Mesenchymal stem cell (in vitro differentiated cells and primary cell): ENCODE measurements around the gene LIN9.

Experiments
- DNase-seq: peaks from one replicate; pipeline ENCODE4 v3.0.0-alpha.2; 2013
- H2AFZ ChIP-seq: one replicate; pipeline ENCODE4 v1.6.1; 2013; ENCODE audit warnings: low read depth, mild to moderate bottlenecking, control low read depth, inconsistent platforms, low read length, moderate library complexity
- H2AK5ac ChIP-seq: 2 replicates; pipeline ENCODE4 v1.6.1; 2013; ENCODE audit warnings: low read length, moderate library complexity, mild to moderate bottlenecking, inconsistent platforms; ENCODE audit not compliant: severe bottlenecking
- H2BK120ac ChIP-seq: one replicate; pipeline ENCODE4 v1.6.1; 2013; ENCODE audit warnings: low read depth, mild to moderate bottlenecking, inconsistent platforms, low read length, moderate library complexity
- H2BK12ac ChIP-seq, 2 experiments: one replicate each; pipeline ENCODE4 v1.6.1; 2013; ENCODE audit warnings: inconsistent platforms in 2 of 2, low read length in 2 of 2, mild to moderate bottlenecking in 2 of 2, moderate library complexity in 2 of 2, control low read depth in 1 of 2
- H2BK15ac ChIP-seq: one replicate; pipeline ENCODE4 v1.6.1; 2013; ENCODE audit warnings: mild to moderate bottlenecking, low read depth, inconsistent platforms; ENCODE audit not compliant: poor library complexity, severe bottlenecking
- H2BK5ac ChIP-seq: 2 replicates; pipeline ENCODE4 v1.6.1; 2013; ENCODE audit warnings: low read depth, mild to moderate bottlenecking, low read length, control low read depth, inconsistent platforms; ENCODE audit not compliant: poor library complexity, severe bottlenecking
- H3K14ac ChIP-seq, 2 experiments: one replicate each; pipeline ENCODE4 v1.6.1; 2013; ENCODE audit warnings: inconsistent platforms in 2 of 2, low read length in 2 of 2, control low read depth in 1 of 2, mild to moderate bottlenecking in 1 of 2, moderate library complexity in 1 of 2
- H3K18ac ChIP-seq, 2 experiments: one replicate each; pipeline ENCODE4 v1.6.1; 2013; ENCODE audit warnings: inconsistent platforms in 2 of 2, low read length in 2 of 2, control low read depth in 1 of 2, low read depth in 1 of 2, mild to moderate bottlenecking in 1 of 2
- H3K23ac ChIP-seq, 2 experiments: one replicate each; pipeline ENCODE4 v1.6.1; 2013; ENCODE audit warnings: inconsistent platforms in 2 of 2, low read length in 2 of 2, mild to moderate bottlenecking in 2 of 2, moderate library complexity in 2 of 2, control low read depth in 1 of 2
- H3K27ac ChIP-seq: 2 replicates; pipeline ENCODE4 v1.5.1; 2013; ENCODE audit warnings: mild to moderate bottlenecking, moderate library complexity, low read length, control low read depth, inconsistent platforms; ENCODE audit not compliant: poor library complexity, severe bottlenecking
- H3K27me3 ChIP-seq, 2 experiments: 2 replicates each; pipeline versions ENCODE4 v1.6.1 to v1.7.0; 2013; ENCODE audit warnings: low read length in 2 of 2, mild to moderate bottlenecking in 2 of 2, moderate library complexity in 2 of 2, control low read depth in 1 of 2, inconsistent platforms in 1 of 2; ENCODE audit not compliant: control insufficient read depth in 1 of 2, insufficient read depth in 1 of 2
- H3K36me3 ChIP-seq, 2 experiments: 2 replicates each; pipeline versions ENCODE4 v1.6.1 to v1.7.0; 2013; ENCODE audit warnings: low read length in 2 of 2, control low read depth in 1 of 2, inconsistent platforms in 1 of 2, low read depth in 1 of 2, mild to moderate bottlenecking in 1 of 2; ENCODE audit not compliant: insufficient read depth in 2 of 2, control insufficient read depth in 1 of 2
- H3K4ac ChIP-seq, 2 experiments: one replicate each; pipeline ENCODE4 v1.6.1; 2013; ENCODE audit warnings: inconsistent platforms in 2 of 2, low read length in 2 of 2, mild to moderate bottlenecking in 2 of 2, moderate library complexity in 2 of 2, control low read depth in 1 of 2, low read depth in 1 of 2
- H3K4me1 ChIP-seq: 2 replicates; pipeline ENCODE4 v1.6.1; 2013; ENCODE audit warnings: low read depth, low read length, control low read depth; ENCODE audit not compliant: control insufficient read depth, insufficient read depth
- H3K4me2 ChIP-seq: 2 replicates; pipeline ENCODE4 v1.6.1; 2013; ENCODE audit warnings: low read length, mild to moderate bottlenecking, inconsistent platforms; ENCODE audit not compliant: poor library complexity, severe bottlenecking
- H3K4me3 ChIP-seq, 2 experiments: 2 replicates each; pipeline versions ENCODE4 v1.5.1 to v1.7.0; 2013; ENCODE audit warnings: low read length in 2 of 2, mild to moderate bottlenecking in 2 of 2, control low read depth in 1 of 2, low read depth in 1 of 2; ENCODE audit not compliant: insufficient read depth in 1 of 2
- H3K79me1 ChIP-seq: replicated peaks from 2 replicates; pipeline ENCODE4 v1.6.1; 2013; ENCODE audit warnings: mild to moderate bottlenecking, control low read depth, low read length, inconsistent platforms; ENCODE audit not compliant: poor library complexity, severe bottlenecking
- H3K9ac ChIP-seq: 2 replicates; pipeline ENCODE4 v1.7.0; 2013; ENCODE audit warnings: mild to moderate bottlenecking, low read length, moderate library complexity
- H3K9me3 ChIP-seq: 2 replicates; pipeline ENCODE4 v1.7.0; 2013; ENCODE audit warnings: mild to moderate bottlenecking, low read length; ENCODE audit not compliant: control insufficient read depth
- H4K8ac ChIP-seq: one replicate; pipeline ENCODE4 v1.6.1; 2013; ENCODE audit warnings: inconsistent platforms, mild to moderate bottlenecking, low read length, moderate library complexity
- H4K91ac ChIP-seq: one replicate; pipeline ENCODE4 v1.6.1; 2013; ENCODE audit warnings: mild to moderate bottlenecking, low read length, inconsistent platforms
- WGBS: methylation state at CpG from one replicate; pipeline ENCODE4 v1.1.7; 2013; ENCODE audit warnings: mixed read lengths; 5-methylcytosine and 5-hydroxymethylcytosine counted together

LIN9 gene

GRCh38 chr1:226277897-226278296 lies 31.1 kb downstream of the LIN9 start:
- Histone ChIP-seq H2BK5ac (no peak overlapping the region), H4K91ac (no peak overlapping the region), H3K9ac (no peak overlapping the region), H2BK15ac (no peak overlapping the region), H3K23ac (no peak overlapping the region), H4K8ac (no peak overlapping the region), H3K36me3 (no peaks in the 10 kb centered on the region), H3K27ac (no peak overlapping the region), H3K4ac (no peak overlapping the region), H3K9me3 (no peaks in the 10 kb centered on the region), H2BK12ac (no peak overlapping the region), H2AFZ (no peak overlapping the region), H3K4me3 (no peak overlapping the region), H2AK5ac (no peak overlapping the region), H3K4me1 (no peaks in the 10 kb centered on the region), H3K18ac (no peak overlapping the region), H3K79me1 (no peaks in the 10 kb centered on the region), H3K27me3 (no peaks in the 10 kb centered on the region), H3K4me2 (no peak overlapping the region), H3K14ac (no peak overlapping the region), H2BK120ac (no peak overlapping the region)
- WGBS = 96% methylated on average over 8 of the region's 8 CpGs
- no peak for DNase-seq

- Histone ChIP-seq H3K4ac (no peak overlapping the region), H2AFZ (no peak overlapping the region), H3K79me1 (no peaks in the 10 kb centered on the region), H3K23ac (no peak overlapping the region), H4K91ac (no peak overlapping the region), H3K9ac (no peak overlapping the region), H2AK5ac (no peak overlapping the region), H3K36me3 (no peaks in the 10 kb centered on the region), H2BK12ac (no peak overlapping the region), H3K14ac (no peak overlapping the region), H2BK15ac (no peak overlapping the region), H3K18ac (no peak overlapping the region), H2BK120ac (no peak overlapping the region), H3K9me3 (no peaks in the 10 kb centered on the region), H3K4me2 (no peak overlapping the region), H3K27me3 (no peaks in the 10 kb centered on the region), H3K4me1 (no peaks in the 10 kb centered on the region), H3K27ac (no peak overlapping the region), H2BK5ac (no peak overlapping the region), H4K8ac (no peak overlapping the region), H3K4me3 (no peak overlapping the region)
- no peak for DNase-seq
- WGBS = 80% methylated on average over 2 of the region's 4 CpGs
Measured at GRCh38 chr1:226276987-226277386, 32.0 kb downstream of the LIN9 start.

- no peak overlapping the region for H3K14ac ChIP-seq
- H3K36me3 ChIP-seq = no peaks in the 10 kb centered on the region
- no peak for DNase-seq
- H3K4ac ChIP-seq = no peak overlapping the region
- H3K9me3 ChIP-seq = no peaks in the 10 kb centered on the region
- H3K4me3 ChIP-seq = no peak overlapping the region
- no peaks in the 10 kb centered on the region for H3K27me3 ChIP-seq
- WGBS = 92% methylated on average over 2 of the region's 3 CpGs
- H2BK5ac ChIP-seq = no peak overlapping the region
- H3K23ac ChIP-seq = no peak overlapping the region
- H2BK15ac ChIP-seq = no peak overlapping the region
- no peak overlapping the region for H3K9ac ChIP-seq
- no peak overlapping the region for H3K27ac ChIP-seq
- H3K4me2 ChIP-seq = no peak overlapping the region
- no peak overlapping the region for H2AFZ ChIP-seq
- H2AK5ac ChIP-seq = no peak overlapping the region
- H2BK12ac ChIP-seq = no peak overlapping the region
- no peak overlapping the region for H2BK120ac ChIP-seq
- no peak overlapping the region for H3K18ac ChIP-seq
- H4K91ac ChIP-seq = no peak overlapping the region
- no peak overlapping the region for H4K8ac ChIP-seq
- no peaks in the 10 kb centered on the region for H3K4me1 ChIP-seq
- H3K79me1 ChIP-seq = no peaks in the 10 kb centered on the region
Measured at GRCh38 chr1:226276077-226276682, 32.8 kb downstream of the LIN9 start.

- H2AFZ ChIP-seq = no peak overlapping the region
- H3K36me3 ChIP-seq = no peaks in the 10 kb centered on the region
- no peaks in the 10 kb centered on the region for H3K79me1 ChIP-seq
- no peak overlapping the region for H2BK12ac ChIP-seq
- H2BK5ac ChIP-seq = no peak overlapping the region
- H4K8ac ChIP-seq = no peak overlapping the region
- H2AK5ac ChIP-seq = no peak overlapping the region
- H3K4ac ChIP-seq = no peak overlapping the region
- H4K91ac ChIP-seq = no peak overlapping the region
- H3K4me1 ChIP-seq = no peaks in the 10 kb centered on the region
- no peak overlapping the region for H3K4me2 ChIP-seq
- H2BK15ac ChIP-seq = no peak overlapping the region
- no peak overlapping the region for H2BK120ac ChIP-seq
- H3K9ac ChIP-seq = no peak overlapping the region
- no peaks in the 10 kb centered on the region for H3K9me3 ChIP-seq
- no peaks in the 10 kb centered on the region for H3K27me3 ChIP-seq
- no peak overlapping the region for H3K27ac ChIP-seq
- H3K23ac ChIP-seq = no peak overlapping the region
- DNase-seq = no peak
- no peak overlapping the region for H3K4me3 ChIP-seq
- no peak overlapping the region for H3K14ac ChIP-seq
- H3K18ac ChIP-seq = no peak overlapping the region
- no CpG with 5 or more reads among the region's 1 CpG for WGBS
Measured at GRCh38 chr1:226274138-226274537, 34.8 kb downstream of the LIN9 start.
